K562 (cell line): ENCODE results near the gene OR4D2. TPM values are rescaled to one million over a fixed set of nuclear protein-coding genes. Genes with fewer than 3 reads are reported as not detected.

Source experiments
- FOXK2 ChIP-seq, 2 experiments: fragments of 450-650 bp; IDR thresholded peaks in 1 of 2; conservative IDR thresholded peaks in 1 of 2; 2 replicates each; pipeline ENCODE4 v1.6.1; 2016; ENCODE audit warnings: low read depth in 2 of 2, mild to moderate bottlenecking in 1 of 2
- MGA ChIP-seq: fragments of 450-650 bp; IDR thresholded peaks from 2 replicates; pipeline ENCODE4 v1.6.1; 2016; ENCODE audit warnings: mild to moderate bottlenecking, moderate library complexity
- MLLT1 ChIP-seq, 2 experiments: fragments of 450-650 bp; IDR thresholded peaks; 2 replicates each; pipeline ENCODE4 v1.6.1; 2016
- SAFB2 ChIP-seq: fragments of 200-400 bp; formaldehyde crosslinking; IDR thresholded peaks from 2 replicates; pipeline ENCODE4 v1.6.1; 2018; ENCODE audit warnings: borderline replicate concordance, low read length, low read depth, moderate library complexity; ENCODE audit not compliant: severe bottlenecking
- ZBTB11 ChIP-seq, 3 experiments: fragments of 200-800 bp in 1 of 3; fragments of 250-450 bp in 1 of 3; fragments of 450-650 bp in 1 of 3; sonication (Bioruptor Pico) in 1 of 3; sonication (Bioruptor generic) in 1 of 3; formaldehyde crosslinking in 1 of 3; IDR thresholded peaks; 2 replicates each; pipeline versions ENCODE4 v1.6.1 to v1.8.0; 2016 to 2022; ENCODE audit warnings: mild to moderate bottlenecking in 2 of 3, missing genetic modification characterization in 2 of 3, missing compliant biosample characterization in 1 of 3, moderate library complexity in 1 of 3
- ZNF165 ChIP-seq: fragments of 250-450 bp; sonication (Bioruptor Pico); IDR thresholded peaks from 2 replicates; pipeline ENCODE4 v1.4.0; 2020; ENCODE audit warnings: borderline replicate concordance
- ZNF395 ChIP-seq: fragments of 200-800 bp; sonication (Bioruptor generic); IDR thresholded peaks from 2 replicates; pipeline ENCODE4 v1.6.1; 2017; ENCODE audit warnings: missing genetic modification characterization, missing compliant biosample characterization
- polyA plus RNA-seq, 8 experiments: library from polyadenylated mRNA; depleted of rRNA in 4 of 8; stranded (reverse) in 5 of 8; unstranded in 3 of 8; fragments of >200 nt; fragmentation: Nextera tagmentation in 2 of 8; fragmentation: Illumina TruSeq in 1 of 8; extraction: Ambion mirVana in 2 of 8; extraction: Trizol in 1 of 8; gene quantifications; 2 replicates each; pipeline versions ENCODE4 v1.2.1 to v1.2.3, GENCODE V29; 2011 to 2014; ENCODE audit warnings: inconsistent platforms in 1 of 8, missing spikeins in 1 of 8
- total RNA-seq, 7 experiments: library from RNA; depleted of rRNA in 6 of 7; stranded (reverse); fragments of >200 nt in 6 of 7; fragmentation: Illumina TruSeq in 2 of 7; extraction: Trizol in 2 of 7; gene quantifications; 2 replicates each; pipeline versions ENCODE4 v1.2.1 to v1.2.3, GENCODE V29; 2011 to 2021; ENCODE audit warnings: low replicate concordance in 1 of 7

The OR4D2 gene
- total and polyA plus RNA-seq, 9 of the 15 experiments (the other 6 are each of a cell fraction or from before 2014, with no cell fraction given), result not detected

GRCh38 chr17:58219789-58220183 is 53.0 kb downstream of the OR4D2 start (continued):
- TF ChIP-seq FOXK2 (conservative IDR thresholded peaks at IDR 0.05 in 1 of 2, IDR thresholded peaks at IDR 0.05 in 1 of 2; ENCODE audit: low read depth in 2 of 2) (0 out of 4 replicates have a peak, but pooled peaks of 1 of the 2 experiments have one; percentile 13), ZBTB11 (CRISPR knock-in tag; IDR thresholded peaks at IDR 0.05) (0 out of 6 replicates have a peak, but pooled peaks of 1 of the 3 experiments have one; percentile 24), ZNF165 (CRISPR knock-in tag) (no peak), MLLT1 (IDR thresholded peaks at IDR 0.05) (no peak), SAFB2 (no peak), MGA (no peak), ZNF395 (CRISPR knock-in tag) (peak; percentile 17; the same call in 1 of the 2 replicates)
